Measurements from ENCODE around the gene LRMDA.

LRMDA gene

GRCh38 chr10:76341740-76342139 is 910.3 kb downstream of the LRMDA start (continued):
- TF ChIP-seq ZNF433 (tag by site-specific recombination; IDR thresholded peaks at IDR 0.05; ENCODE audit: low read depth) = no peak
- no peak for TF ChIP-seq GLIS1 (tag by site-specific recombination; IDR thresholded peaks at IDR 0.05)
- no peak for TF ChIP-seq ZNF350 (tag by site-specific recombination; IDR thresholded peaks at IDR 0.05)
- TF ChIP-seq ZNF112 (tag by site-specific recombination; IDR thresholded peaks at IDR 0.05) = no peak
- TF ChIP-seq YY2 (tag by site-specific recombination; IDR thresholded peaks at IDR 0.05) = no peak
- TF ChIP-seq ZNF488 (tag by site-specific recombination; IDR thresholded peaks at IDR 0.05) = no peak
- no peak for TF ChIP-seq REPIN1 (tag by site-specific recombination; IDR thresholded peaks at IDR 0.05; ENCODE audit: low read depth)
- no peak for TF ChIP-seq ZNF266 (tag by site-specific recombination; IDR thresholded peaks at IDR 0.05; ENCODE audit: low read depth)

- POLR2A ChIA-PET = no interaction called here
- TF ChIP-seq ZNF112 (tag by site-specific recombination; IDR thresholded peaks at IDR 0.05) = no peak
- H3K4me1 ChIP-seq (ENCODE audit: control insufficient read depth, insufficient read depth, low read length) = no peaks in the 10 kb centered on the region
- no peak overlapping the region for H3K27ac ChIP-seq (ENCODE audit: extremely low read depth, low read depth, low read length)
- no peak overlapping the region for H3K4me3 ChIP-seq (ENCODE audit: low read depth, low read length)
- CTCF ChIA-PET = no interaction called here
- no peaks in the 10 kb centered on the region for H3K36me3 ChIP-seq (ENCODE audit: control insufficient read depth in 2 of 2, insufficient read depth in 1 of 2, low read length in 2 of 2)
- no peaks in the 10 kb centered on the region for H3K9me3 ChIP-seq (ENCODE audit: control insufficient read depth, insufficient read depth, low read depth, low read length)
Observed at GRCh38 chr10:76342996-76343395, 911.6 kb downstream of the LRMDA start.

GRCh38 chr10:76347832-76348231 is 916.4 kb downstream of the LRMDA start:
- ChIA-PET CTCF (interaction anchor here (0.6 kb wide), 1 partner anchor 45 kb away, joined by 3 read pairs; no protein-coding TSS in a partner anchor), POLR2A (no interaction called here)
- TF ChIP-seq HOXA7 (CRISPR knock-in tag; IDR thresholded peaks at IDR 0.05; ENCODE audit: borderline replicate concordance) = no peak
- TF ChIP-seq SP2 (tag by site-specific recombination; IDR thresholded peaks at IDR 0.05) = no peak
- TF ChIP-seq ZNF362 (tag by site-specific recombination; IDR thresholded peaks at IDR 0.05) = no peak
- no peak for TF ChIP-seq ZBTB8A (tag by site-specific recombination; IDR thresholded peaks at IDR 0.05)
- no peak for TF ChIP-seq ZNF624 (tag by site-specific recombination; IDR thresholded peaks at IDR 0.05)
- no peak for TF ChIP-seq ZNF157 (tag by site-specific recombination; IDR thresholded peaks at IDR 0.05)
- TF ChIP-seq KLF9 (tag by site-specific recombination; IDR thresholded peaks at IDR 0.05; ENCODE audit: low read depth) = no peak
- no peak for TF ChIP-seq ZNF792 (tag by site-specific recombination; IDR thresholded peaks at IDR 0.05)
- no peak for TF ChIP-seq ZNF354C (tag by site-specific recombination; IDR thresholded peaks at IDR 0.05; ENCODE audit: borderline replicate concordance, low read depth)
- TF ChIP-seq KLF8 (tag by site-specific recombination; IDR thresholded peaks at IDR 0.05) = no peak
- TF ChIP-seq ZBTB17 (tag by site-specific recombination; IDR thresholded peaks at IDR 0.05) = no peak
- no peak for TF ChIP-seq ZNF394 (tag by site-specific recombination; IDR thresholded peaks at IDR 0.05; ENCODE audit: borderline replicate concordance)

GRCh38 chr10:76350583-76350982 is 919.2 kb downstream of the LRMDA start:
- ChIA-PET CTCF (no interaction called here), POLR2A (no interaction called here)
- TF ChIP-seq ZNF48 (tag by site-specific recombination; IDR thresholded peaks at IDR 0.05) (no peak), ZNF571 (tag by site-specific recombination; IDR thresholded peaks at IDR 0.05) (no peak), BCL11B (tag by site-specific recombination; IDR thresholded peaks at IDR 0.05; ENCODE audit: low read depth) (no peak), ZNF24 (tag by site-specific recombination; IDR thresholded peaks at IDR 0.05) (no peak), BCL6B (tag by site-specific recombination; IDR thresholded peaks at IDR 0.05) (no peak), KLF10 (tag by site-specific recombination; IDR thresholded peaks at IDR 0.05) (no peak), ZNF324 (tag by site-specific recombination; IDR thresholded peaks at IDR 0.05) (no peak)
- Histone ChIP-seq H3K27ac (ENCODE audit: extremely low read depth, low read depth, low read length) (no peak overlapping the region), H3K4me3 (ENCODE audit: low read depth, low read length) (no peak overlapping the region), H3K9me3 (ENCODE audit: control insufficient read depth, insufficient read depth, low read depth, low read length) (no peaks in the 10 kb centered on the region), H3K4me1 (ENCODE audit: control insufficient read depth, insufficient read depth, low read length) (peaks cover 2% of the 10 kb centered on the region), H3K36me3 (ENCODE audit: control insufficient read depth in 2 of 2, insufficient read depth in 1 of 2, low read length in 2 of 2) (no peaks in the 10 kb centered on the region)

More at GRCh38 chr10:76347832-76348231, 916.4 kb downstream of the LRMDA start:
- H3K27ac ChIP-seq (ENCODE audit: extremely low read depth, low read depth, low read length) = no peak overlapping the region
- no peaks in the 10 kb centered on the region for H3K36me3 ChIP-seq (ENCODE audit: control insufficient read depth in 2 of 2, insufficient read depth in 1 of 2, low read length in 2 of 2)
- H3K9me3 ChIP-seq (ENCODE audit: control insufficient read depth, insufficient read depth, low read depth, low read length) = no peaks in the 10 kb centered on the region
- H3K4me1 ChIP-seq (ENCODE audit: control insufficient read depth, insufficient read depth, low read length) = no peaks in the 10 kb centered on the region
- no peak overlapping the region for H3K4me3 ChIP-seq (ENCODE audit: low read depth, low read length)
